PC-3 (cell line): ENCODE results near the gene MICU1.

Experiments used
- EZH2 ChIP-seq: fragments of 300-600 bp; sonication (generic); IDR thresholded peaks from one replicate; pipeline ENCODE4 v1.6.1; 2017; ENCODE audit warnings: antibody characterized with exemption, mild to moderate bottlenecking, low read length; ENCODE audit not compliant: unreplicated experiment
- EZH2phosphoT487 ChIP-seq: fragments of 300-600 bp; sonication (generic); IDR thresholded peaks from 2 replicates; pipeline ENCODE4 v1.6.1; 2018; ENCODE audit warnings: mild to moderate bottlenecking, antibody characterized with exemption, low read length, borderline replicate concordance

DNA sequence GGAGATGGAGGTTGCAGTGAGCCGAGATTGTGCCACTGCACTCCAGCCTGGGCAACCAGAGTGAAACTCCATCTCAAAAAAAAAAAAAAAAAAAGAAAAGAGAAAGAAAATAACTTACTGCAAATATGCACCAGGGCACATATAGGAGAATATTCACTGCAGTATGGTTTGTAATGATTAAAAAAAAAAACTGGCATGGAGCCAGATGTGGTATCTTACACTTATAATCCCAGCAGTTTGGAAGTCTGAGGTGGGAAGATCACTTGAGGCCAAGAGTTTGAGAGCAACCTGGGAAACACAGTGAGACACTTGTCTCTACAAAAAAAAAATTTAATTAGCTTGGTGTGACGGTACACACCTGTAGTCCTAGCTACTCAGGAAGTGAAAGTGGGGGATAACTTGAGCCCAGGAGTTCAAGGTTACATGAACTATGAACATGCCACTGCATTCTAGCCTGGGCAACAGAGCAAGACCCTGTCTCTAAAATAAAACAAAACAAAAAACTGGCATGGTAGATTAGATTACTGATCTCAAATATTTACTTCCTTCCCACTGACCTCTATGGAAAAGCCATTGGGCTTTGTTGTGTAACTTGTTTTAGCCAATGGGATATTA is 85.6 kb downstream of the MICU1 start:
- TF ChIP-seq EZH2 (no peak), EZH2phosphoT487 (no peak)
